Measurements from ENCODE around the gene MRPL4.

MRPL4 gene

DNA sequence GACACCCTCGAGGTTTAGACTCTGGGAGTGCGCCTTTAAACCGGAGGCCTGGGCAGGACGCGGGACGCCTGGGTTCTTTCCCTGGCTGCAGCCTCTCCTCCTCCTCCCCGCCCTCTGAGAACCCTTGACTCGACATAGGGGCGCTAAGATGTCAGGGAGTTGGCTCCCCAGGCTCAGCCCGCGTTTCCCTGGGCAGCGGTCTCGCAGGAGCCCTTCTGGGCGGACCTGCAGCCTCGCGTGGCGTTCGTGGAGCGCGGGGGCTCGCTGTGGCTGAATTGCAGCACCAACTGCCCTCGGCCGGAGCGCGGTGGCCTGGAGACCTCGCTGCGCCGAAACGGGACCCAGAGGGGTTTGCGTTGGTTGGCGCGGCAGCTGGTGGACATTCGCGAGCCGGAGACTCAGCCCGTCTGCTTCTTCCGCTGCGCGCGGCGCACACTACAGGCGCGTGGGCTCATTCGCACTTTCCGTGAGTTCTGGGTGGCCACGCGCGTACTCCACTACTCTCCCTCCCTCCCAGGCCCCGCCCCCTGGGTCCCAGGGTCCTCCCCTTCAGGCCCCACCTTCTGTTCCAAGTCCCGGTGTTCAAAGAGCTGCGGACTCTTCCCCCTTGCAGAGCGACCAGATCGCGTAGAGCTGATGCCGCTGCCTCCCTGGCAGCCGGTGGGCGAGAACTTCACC is 39.0 kb downstream of the MRPL4 start:
- Histone ChIP-seq H3K4me1 (ENCODE audit: control insufficient read depth, insufficient read depth, low read length) (peaks cover 20% of the 10 kb centered on the region; the same call in 1 of the 2 replicates), H3K4me3 (ENCODE audit: low read depth, low read length) (peak overlapping the region; percentile 61), H3K27me3 (ENCODE audit: control insufficient read depth, insufficient read depth, low read length) (peaks cover 99% of the 10 kb centered on the region), H3K9me3 (ENCODE audit: control insufficient read depth, insufficient read depth, low read length) (no peaks in the 10 kb centered on the region), H3K27ac (ENCODE audit: low read depth, low read length) (no peak overlapping the region), H3K36me3 (ENCODE audit: control insufficient read depth, insufficient read depth, low read length) (no peaks in the 10 kb centered on the region), H3K9ac (ENCODE audit: low read depth, low read length) (no peak overlapping the region)

DNA sequence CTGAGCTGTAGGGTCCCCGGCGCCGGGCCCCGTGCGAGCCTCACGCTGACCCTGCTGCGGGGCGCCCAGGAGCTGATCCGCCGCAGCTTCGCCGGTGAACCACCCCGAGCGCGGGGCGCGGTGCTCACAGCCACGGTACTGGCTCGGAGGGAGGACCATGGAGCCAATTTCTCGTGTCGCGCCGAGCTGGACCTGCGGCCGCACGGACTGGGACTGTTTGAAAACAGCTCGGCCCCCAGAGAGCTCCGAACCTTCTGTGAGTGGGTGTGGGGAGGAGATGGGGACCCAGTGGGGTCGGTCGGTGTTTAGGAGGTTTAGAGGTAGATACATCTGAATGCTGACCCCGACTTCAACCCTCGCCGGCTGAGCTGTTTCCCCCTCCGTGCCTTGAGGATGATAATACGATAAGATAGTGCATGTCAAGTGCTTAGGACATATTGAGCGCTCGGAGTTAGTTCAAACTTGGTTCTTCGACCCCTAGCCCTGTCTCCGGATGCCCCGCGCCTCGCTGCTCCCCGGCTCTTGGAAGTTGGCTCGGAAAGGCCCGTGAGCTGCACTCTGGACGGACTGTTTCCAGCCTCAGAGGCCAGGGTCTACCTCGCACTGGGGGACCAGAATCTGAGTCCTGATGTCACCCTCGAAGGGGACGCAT is 39.7 kb downstream of the MRPL4 start:
- Histone ChIP-seq H3K4me3 (ENCODE audit: low read depth, low read length) (peak overlapping the region; percentile 61), H3K9me3 (ENCODE audit: control insufficient read depth, insufficient read depth, low read length) (no peaks in the 10 kb centered on the region), H3K27me3 (ENCODE audit: control insufficient read depth, insufficient read depth, low read length) (peaks cover 99% of the 10 kb centered on the region), H3K27ac (ENCODE audit: low read depth, low read length) (no peak overlapping the region), H3K9ac (ENCODE audit: low read depth, low read length) (no peak overlapping the region), H3K36me3 (ENCODE audit: control insufficient read depth, insufficient read depth, low read length) (no peaks in the 10 kb centered on the region), H3K4me1 (ENCODE audit: control insufficient read depth, insufficient read depth, low read length) (peaks cover 21% of the 10 kb centered on the region; the same call in 1 of the 2 replicates)

DNA sequence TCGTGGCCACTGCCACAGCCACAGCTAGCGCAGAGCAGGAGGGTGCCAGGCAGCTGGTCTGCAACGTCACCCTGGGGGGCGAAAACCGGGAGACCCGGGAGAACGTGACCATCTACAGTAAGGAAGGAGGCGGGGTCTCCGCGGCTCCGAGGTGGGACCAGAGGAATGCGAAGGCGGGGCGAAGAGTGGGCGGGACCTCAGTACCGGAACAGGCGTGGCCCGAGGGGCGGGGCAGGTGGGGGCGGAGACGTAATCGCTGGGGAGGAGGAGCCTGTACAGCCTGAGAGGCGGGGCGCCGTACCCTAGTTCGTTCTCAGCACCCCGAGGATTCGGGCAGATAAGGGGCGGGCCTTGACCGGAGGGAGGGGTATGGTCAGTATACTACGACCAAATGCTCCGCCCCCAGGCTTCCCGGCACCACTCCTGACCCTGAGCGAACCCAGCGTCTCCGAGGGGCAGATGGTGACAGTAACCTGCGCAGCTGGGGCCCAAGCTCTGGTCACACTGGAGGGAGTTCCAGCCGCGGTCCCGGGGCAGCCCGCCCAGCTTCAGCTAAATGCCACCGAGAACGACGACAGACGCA is 40.3 kb downstream of the MRPL4 start:
- Histone ChIP-seq H3K27me3 (ENCODE audit: control insufficient read depth, insufficient read depth, low read length) (peaks cover 100% of the 10 kb centered on the region), H3K27ac (ENCODE audit: low read depth, low read length) (no peak overlapping the region), H3K4me1 (ENCODE audit: control insufficient read depth, insufficient read depth, low read length) (peaks cover 21% of the 10 kb centered on the region; the same call in 1 of the 2 replicates), H3K4me3 (ENCODE audit: low read depth, low read length) (peak overlapping the region; percentile 61), H3K9me3 (ENCODE audit: control insufficient read depth, insufficient read depth, low read length) (no peaks in the 10 kb centered on the region), H3K9ac (ENCODE audit: low read depth, low read length) (no peak overlapping the region), H3K36me3 (ENCODE audit: control insufficient read depth, insufficient read depth, low read length) (no peaks in the 10 kb centered on the region)

DNA sequence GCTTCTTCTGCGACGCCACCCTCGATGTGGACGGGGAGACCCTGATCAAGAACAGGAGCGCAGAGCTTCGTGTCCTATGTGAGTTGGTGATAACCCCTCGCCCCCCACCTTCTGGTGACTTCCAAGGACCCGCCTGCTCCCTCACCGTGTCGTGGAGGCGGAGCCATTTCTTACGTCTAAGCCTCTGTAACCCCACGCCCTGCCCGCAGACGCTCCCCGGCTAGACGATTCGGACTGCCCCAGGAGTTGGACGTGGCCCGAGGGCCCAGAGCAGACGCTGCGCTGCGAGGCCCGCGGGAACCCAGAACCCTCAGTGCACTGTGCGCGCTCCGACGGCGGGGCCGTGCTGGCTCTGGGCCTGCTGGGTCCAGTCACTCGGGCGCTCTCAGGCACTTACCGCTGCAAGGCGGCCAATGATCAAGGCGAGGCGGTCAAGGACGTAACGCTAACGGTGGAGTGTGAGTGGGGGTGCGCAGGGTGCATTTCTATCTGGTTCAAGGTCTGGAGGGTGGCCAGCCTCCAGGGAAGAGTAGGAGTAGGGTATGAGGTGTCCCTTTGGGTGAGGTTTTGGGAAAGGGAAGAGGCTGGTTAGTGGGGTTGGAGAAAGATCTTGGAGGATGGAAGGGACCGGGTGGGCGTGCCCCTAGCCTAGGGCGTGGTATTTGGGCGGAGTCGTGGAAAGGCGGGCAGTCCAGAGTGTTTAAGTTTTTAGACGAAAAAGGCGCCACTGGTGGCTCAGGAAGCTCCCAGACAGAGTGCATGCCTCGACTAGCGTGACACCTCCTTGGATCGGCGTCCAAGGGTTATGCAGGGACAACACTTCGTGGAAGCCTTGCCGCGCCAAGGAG is 41.0 kb downstream of the MRPL4 start:
- no peak overlapping the region for H3K27ac ChIP-seq (ENCODE audit: low read depth, low read length)
- H3K27me3 ChIP-seq (ENCODE audit: control insufficient read depth, insufficient read depth, low read length): peaks cover 94% of the 10 kb centered on the region
- peak overlapping the region; percentile 61 for H3K4me3 ChIP-seq (ENCODE audit: low read depth, low read length)
- no peaks in the 10 kb centered on the region for H3K9me3 ChIP-seq (ENCODE audit: control insufficient read depth, insufficient read depth, low read length)
- no peak overlapping the region for H3K9ac ChIP-seq (ENCODE audit: low read depth, low read length)
- peaks cover 21% of the 10 kb centered on the region; the same call in 1 of the 2 replicates for H3K4me1 ChIP-seq (ENCODE audit: control insufficient read depth, insufficient read depth, low read length)
- H3K36me3 ChIP-seq (ENCODE audit: control insufficient read depth, insufficient read depth, low read length): no peaks in the 10 kb centered on the region

DNA sequence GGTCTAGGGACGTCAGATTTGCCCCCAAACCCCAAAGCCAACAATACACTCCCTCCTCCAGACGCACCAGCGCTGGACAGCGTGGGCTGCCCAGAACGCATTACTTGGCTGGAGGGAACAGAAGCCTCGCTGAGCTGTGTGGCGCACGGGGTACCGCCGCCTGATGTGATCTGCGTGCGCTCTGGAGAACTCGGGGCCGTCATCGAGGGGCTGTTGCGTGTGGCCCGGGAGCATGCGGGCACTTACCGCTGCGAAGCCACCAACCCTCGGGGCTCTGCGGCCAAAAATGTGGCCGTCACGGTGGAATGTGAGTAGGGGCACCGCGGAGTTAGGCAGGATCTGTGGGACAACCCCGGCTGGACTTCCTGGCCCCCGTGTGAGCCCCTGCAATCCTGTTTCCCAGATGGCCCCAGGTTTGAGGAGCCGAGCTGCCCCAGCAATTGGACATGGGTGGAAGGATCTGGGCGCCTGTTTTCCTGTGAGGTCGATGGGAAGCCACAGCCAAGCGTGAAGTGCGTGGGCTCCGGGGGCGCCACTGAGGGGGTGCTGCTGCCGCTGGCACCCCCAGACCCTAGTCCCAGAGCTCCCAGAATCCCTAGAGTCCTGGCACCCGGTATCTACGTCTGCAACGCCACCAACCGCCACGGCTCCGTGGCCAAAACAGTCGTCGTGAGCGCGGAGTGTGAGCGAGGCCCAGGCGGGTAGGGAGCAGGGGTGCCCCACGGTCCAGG is 41.8 kb downstream of the MRPL4 start:
- Histone ChIP-seq H3K27me3 (ENCODE audit: control insufficient read depth, insufficient read depth, low read length) (peaks cover 86% of the 10 kb centered on the region), H3K9ac (ENCODE audit: low read depth, low read length) (no peak overlapping the region), H3K27ac (ENCODE audit: low read depth, low read length) (no peak overlapping the region), H3K9me3 (ENCODE audit: control insufficient read depth, insufficient read depth, low read length) (no peaks in the 10 kb centered on the region), H3K36me3 (ENCODE audit: control insufficient read depth, insufficient read depth, low read length) (no peaks in the 10 kb centered on the region), H3K4me1 (ENCODE audit: control insufficient read depth, insufficient read depth, low read length) (peaks cover 21% of the 10 kb centered on the region; the same call in 1 of the 2 replicates), H3K4me3 (ENCODE audit: low read depth, low read length) (no peak overlapping the region)

DNA sequence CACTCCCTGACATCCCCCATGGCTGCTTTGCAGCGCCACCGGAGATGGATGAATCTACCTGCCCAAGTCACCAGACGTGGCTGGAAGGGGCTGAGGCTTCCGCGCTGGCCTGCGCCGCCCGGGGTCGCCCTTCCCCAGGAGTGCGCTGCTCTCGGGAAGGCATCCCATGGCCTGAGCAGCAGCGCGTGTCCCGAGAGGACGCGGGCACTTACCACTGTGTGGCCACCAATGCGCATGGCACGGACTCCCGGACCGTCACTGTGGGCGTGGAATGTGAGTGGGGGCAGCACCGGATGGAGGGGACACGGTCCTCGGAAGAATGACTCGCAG is 42.3 kb downstream of the MRPL4 start:
- no peak overlapping the region for H3K4me3 ChIP-seq (ENCODE audit: low read depth, low read length)

DNA sequence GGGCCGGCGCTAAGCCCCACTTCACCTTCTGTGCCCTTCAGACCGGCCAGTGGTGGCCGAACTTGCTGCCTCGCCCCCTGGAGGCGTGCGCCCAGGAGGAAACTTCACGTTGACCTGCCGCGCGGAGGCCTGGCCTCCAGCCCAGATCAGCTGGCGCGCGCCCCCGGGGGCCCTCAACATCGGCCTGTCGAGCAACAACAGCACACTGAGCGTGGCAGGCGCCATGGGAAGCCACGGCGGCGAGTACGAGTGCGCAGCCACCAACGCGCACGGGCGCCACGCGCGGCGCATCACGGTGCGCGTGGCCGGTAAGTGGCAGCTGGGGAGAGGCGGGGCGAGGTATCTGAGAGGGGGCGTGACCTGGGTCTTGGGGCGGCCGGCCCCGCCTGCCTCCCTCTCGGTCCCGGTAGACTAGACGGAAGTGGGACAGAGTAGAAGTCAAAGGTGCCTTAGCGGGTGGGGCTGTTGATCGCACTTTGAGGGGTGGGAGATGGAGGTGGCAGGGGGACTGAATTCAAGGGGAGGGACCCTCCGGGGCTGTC is 43.4 kb downstream of the MRPL4 start:
- Histone ChIP-seq H3K27ac (ENCODE audit: low read depth, low read length) (no peak overlapping the region), H3K36me3 (ENCODE audit: control insufficient read depth, insufficient read depth, low read length) (no peaks in the 10 kb centered on the region), H3K27me3 (ENCODE audit: control insufficient read depth, insufficient read depth, low read length) (peaks cover 70% of the 10 kb centered on the region), H3K4me3 (ENCODE audit: low read depth, low read length) (peak overlapping the region; percentile 39), H3K9me3 (ENCODE audit: control insufficient read depth, insufficient read depth, low read length) (no peaks in the 10 kb centered on the region), H3K4me1 (ENCODE audit: control insufficient read depth, insufficient read depth, low read length) (peaks cover 18% of the 10 kb centered on the region; the same call in 1 of the 2 replicates), H3K9ac (ENCODE audit: low read depth, low read length) (no peak overlapping the region)

More for the DNA sequence above, 42.3 kb downstream of the MRPL4 start:
- no peaks in the 10 kb centered on the region for H3K9me3 ChIP-seq (ENCODE audit: control insufficient read depth, insufficient read depth, low read length)
- H3K36me3 ChIP-seq (ENCODE audit: control insufficient read depth, insufficient read depth, low read length): no peaks in the 10 kb centered on the region
- no peak overlapping the region for H3K9ac ChIP-seq (ENCODE audit: low read depth, low read length)
- peaks cover 81% of the 10 kb centered on the region for H3K27me3 ChIP-seq (ENCODE audit: control insufficient read depth, insufficient read depth, low read length)
- no peak overlapping the region for H3K27ac ChIP-seq (ENCODE audit: low read depth, low read length)
- H3K4me1 ChIP-seq (ENCODE audit: control insufficient read depth, insufficient read depth, low read length): peaks cover 21% of the 10 kb centered on the region; the same call in 1 of the 2 replicates

DNA sequence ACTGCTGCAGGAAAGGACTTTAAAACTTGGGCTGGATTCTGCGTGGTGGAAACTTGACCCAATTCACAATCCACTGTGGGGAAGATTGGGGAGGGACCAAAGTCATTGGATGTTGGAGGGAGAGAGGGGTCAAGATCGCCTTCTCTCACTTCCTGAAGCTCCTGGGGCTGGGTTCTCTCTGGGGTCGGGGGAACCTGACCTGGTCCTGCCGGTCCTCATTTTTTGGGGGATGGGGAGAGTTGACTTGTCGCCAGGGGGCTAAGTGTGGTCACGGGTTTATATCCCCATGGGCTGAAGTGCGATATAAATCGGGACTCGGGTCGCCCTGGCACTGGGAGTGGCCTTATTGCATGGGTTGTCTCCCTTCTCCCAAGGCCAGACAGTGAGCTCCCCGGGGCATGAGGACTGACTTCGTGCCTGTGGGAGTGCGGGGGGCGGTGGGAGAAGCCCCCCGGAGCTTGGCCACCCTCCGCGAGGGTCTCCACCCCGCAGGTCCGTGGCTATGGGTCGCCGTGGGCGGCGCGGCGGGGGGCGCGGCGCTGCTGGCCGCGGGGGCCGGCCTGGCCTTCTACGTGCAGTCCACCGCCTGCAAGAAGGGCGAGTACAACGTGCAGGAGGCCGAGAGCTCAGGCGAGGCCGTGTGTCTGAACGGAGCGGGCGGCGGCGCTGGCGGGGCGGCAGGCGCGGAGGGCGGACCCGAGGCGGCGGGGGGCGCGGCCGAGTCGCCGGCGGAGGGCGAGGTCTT is 44.0 kb downstream of the MRPL4 start:
- Histone ChIP-seq H3K27me3 (ENCODE audit: control insufficient read depth, insufficient read depth, low read length) (peaks cover 64% of the 10 kb centered on the region), H3K27ac (ENCODE audit: low read depth, low read length) (no peak overlapping the region), H3K4me3 (ENCODE audit: low read depth, low read length) (peak overlapping the region; percentile 39), H3K4me1 (ENCODE audit: control insufficient read depth, insufficient read depth, low read length) (peaks cover 12% of the 10 kb centered on the region; the same call in 1 of the 2 replicates), H3K36me3 (ENCODE audit: control insufficient read depth, insufficient read depth, low read length) (no peaks in the 10 kb centered on the region), H3K9me3 (ENCODE audit: control insufficient read depth, insufficient read depth, low read length) (no peaks in the 10 kb centered on the region), H3K9ac (ENCODE audit: low read depth, low read length) (no peak overlapping the region)

DNA sequence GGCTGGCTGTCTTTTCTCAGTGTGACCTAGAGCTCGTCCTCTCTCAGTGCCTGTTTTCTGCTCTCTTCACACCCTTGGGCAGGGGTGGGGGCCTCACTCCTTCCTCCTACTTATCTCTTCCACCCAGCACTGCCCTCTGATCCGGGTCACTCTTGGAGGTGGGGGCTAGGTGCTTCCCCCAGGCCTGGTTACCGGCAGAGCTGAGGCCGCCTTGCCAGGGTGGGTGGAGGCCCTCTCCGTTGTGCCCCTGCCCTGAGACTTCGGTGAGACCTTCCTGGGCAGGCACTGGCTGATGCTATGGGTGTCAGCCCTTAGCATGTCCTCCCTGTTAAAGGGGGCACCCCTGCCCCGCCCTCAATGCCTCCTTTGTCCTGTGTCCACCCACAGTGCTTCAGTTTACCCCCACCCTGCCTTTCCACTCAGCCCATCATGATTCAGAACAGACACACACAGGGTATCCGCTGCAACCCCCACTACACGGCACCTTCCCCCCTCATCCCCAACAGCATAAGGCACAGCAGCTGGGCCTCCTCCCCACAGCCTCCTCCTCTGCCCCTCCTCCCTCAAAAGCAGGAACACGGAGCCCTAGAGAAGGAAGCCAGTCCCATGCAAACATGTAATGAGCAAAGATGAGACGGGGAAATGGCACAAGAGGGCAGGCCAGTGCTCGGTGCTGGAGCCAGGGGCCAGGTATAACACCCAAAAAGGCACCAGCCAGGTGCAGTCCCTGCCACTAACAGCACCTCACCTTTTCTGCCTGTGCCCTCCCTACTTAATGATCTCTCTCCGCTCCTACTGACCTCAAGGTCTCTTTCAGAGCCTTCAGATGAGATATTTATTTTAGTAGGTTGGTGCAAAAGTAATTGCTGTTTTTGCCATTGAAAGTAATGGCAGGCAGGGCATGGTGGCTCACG is 47.8 kb downstream of the MRPL4 start:
- 0 out of 2 replicates have a peak, but pooled peaks cover 3% of the 10 kb centered on the region for H3K4me1 ChIP-seq (ENCODE audit: control insufficient read depth, insufficient read depth, low read length)
- H3K9ac ChIP-seq (ENCODE audit: low read depth, low read length): no peak overlapping the region

More for the DNA sequence above, 47.8 kb downstream of the MRPL4 start:
- Histone ChIP-seq H3K9me3 (ENCODE audit: control insufficient read depth, insufficient read depth, low read length) (no peaks in the 10 kb centered on the region), H3K4me3 (ENCODE audit: low read depth, low read length) (no peak overlapping the region), H3K27me3 (ENCODE audit: control insufficient read depth, insufficient read depth, low read length) (peaks cover 26% of the 10 kb centered on the region), H3K27ac (ENCODE audit: low read depth, low read length) (no peak overlapping the region), H3K36me3 (ENCODE audit: control insufficient read depth, insufficient read depth, low read length) (no peaks in the 10 kb centered on the region; the same call in 1 of the 2 replicates)

Data from HUES48 (cell line).